ENCODE measurements around the gene TTC36.

GRCh38 chr11:118527109-118527508 lies at the start of gene TTC36:
- no peak for TF ChIP-seq CTCF (IDR thresholded peaks at IDR 0.05)
- no peak for TF ChIP-seq POLR2AphosphoS5 (IDR thresholded peaks at IDR 0.05; ENCODE audit: insufficient read depth in 1 of 2, low read depth in 1 of 2)

All from vagina (tissue), 2 donors.